ENCODE measurements around the gene RCSD1. TPM values are rescaled to one million over a fixed set of nuclear protein-coding genes. Genes with fewer than 3 reads are reported as not detected.

The RCSD1 gene
- total and polyA plus RNA-seq, 2 of the 4 experiments (the other 2 are of a cell fraction): 0.03 TPM; not detected in 1

- H3K18ac ChIP-seq (ENCODE audit: low read depth, low read length): peak overlapping the region; percentile 20; the same call in 1 of the 2 replicates
- dilution Hi-C loops (cut with HindIII; ENCODE audit: low sequenced_read_pairs, unreplicated experiment): no loop called here
- DNase-seq: peak; percentile 31
- peak overlapping the region; percentile 26; the same call in 1 of the 2 replicates for H3K27ac ChIP-seq (ENCODE audit: insufficient read depth, low read length)
- H3K9me3 ChIP-seq (ENCODE audit: control insufficient read depth, insufficient read depth, low read length): no peaks in the 10 kb centered on the region
- no peak overlapping the region for H4K5ac ChIP-seq (ENCODE audit: low read depth, low read length)
- peak overlapping the region; percentile 86 for H3K4ac ChIP-seq (ENCODE audit: low read depth, low read length)
- peak; percentile 13 for ATAC-seq (ENCODE audit: low read depth)
- intact Hi-C loops (cut with micrococcal nuclease): no loop called here
- in situ Hi-C loops (cut with MboI; ENCODE audit: low sequenced_read_pairs): no loop called here
- BruUV-seq (replicated peaks): no TSS peak
- ChIA-PET POLR2A (ENCODE audit: unreplicated experiment) (no interaction called here), CTCF (no interaction called here)
- peaks cover 15% of the 10 kb centered on the region for H3K9me1 ChIP-seq (ENCODE audit: insufficient read depth, low read length)
- peaks cover 16 to 75% of the 10 kb centered on the region in 2 experiments for H3K79me1 ChIP-seq (ENCODE audit: low read depth in 1 of 2, low read length in 2 of 2)
- H2AFZ ChIP-seq (replicated peaks; ENCODE audit: low read length, poor library complexity): no peak overlapping the region
- no peaks in the 10 kb centered on the region for H3K27me3 ChIP-seq (ENCODE audit: control insufficient read depth, insufficient read depth, low read length)
- H3K14ac ChIP-seq (replicated peaks; ENCODE audit: low read depth, low read length): peak overlapping the region; percentile 61; the same call in 1 of the 2 replicates
- 0 out of 2 replicates have a peak overlapping the region, but pooled peaks have one; percentile 46 for H2BK120ac ChIP-seq (ENCODE audit: low read depth, low read length)
- H2AK5ac ChIP-seq (ENCODE audit: low read depth, low read length): peak overlapping the region; percentile 60
- peaks cover 70% of the 10 kb centered on the region for H4K20me1 ChIP-seq (ENCODE audit: insufficient read depth, low read length)
- H3K4me3 ChIP-seq (ENCODE audit: insufficient read depth, low read depth, low read length): no peak overlapping the region
- peaks cover 13% of the 10 kb centered on the region for H3K4me1 ChIP-seq (ENCODE audit: control insufficient read depth, insufficient read depth, low read length)
- no peak overlapping the region for H3K56ac ChIP-seq (ENCODE audit: extremely low read depth, insufficient read depth, low read length)
- 0 out of 2 replicates have a peak overlapping the region, but pooled peaks have one; percentile 9 for H2BK20ac ChIP-seq (ENCODE audit: low read depth, low read length)
- H4K91ac ChIP-seq (ENCODE audit: insufficient read depth, low read depth, low read length): no peak overlapping the region; the same call in 1 of the 2 replicates
- peak overlapping the region; percentile 81 for H3K23ac ChIP-seq (ENCODE audit: low read depth, low read length)
- H2BK15ac ChIP-seq (ENCODE audit: low read depth, low read length): 0 out of 3 replicates have a peak overlapping the region, but pooled peaks have one; percentile 15
- no peaks in the 10 kb centered on the region for H3K36me3 ChIP-seq (ENCODE audit: control insufficient read depth, insufficient read depth, low read length)
- peak overlapping the region; percentile 23 for H2BK5ac ChIP-seq (ENCODE audit: low read depth, low read length, poor library complexity, severe bottlenecking)
- TF ChIP-seq ELK1 (IDR thresholded peaks at IDR 0.05; ENCODE audit: borderline replicate concordance, low read depth, low read length) (no peak), CHD1 (IDR thresholded peaks at IDR 0.05; ENCODE audit: low read depth, low read length) (no peak), RAD21 (IDR thresholded peaks at IDR 0.05; ENCODE audit: low read length) (no peak), MXI1 (IDR thresholded peaks at IDR 0.05; ENCODE audit: borderline replicate concordance, low read depth, low read length) (no peak), USF2 (IDR thresholded peaks at IDR 0.05; ENCODE audit: low read depth, low read length) (no peak), RFX5 (IDR thresholded peaks at IDR 0.05; ENCODE audit: low read depth, low read length) (no peak), POLR2A (IDR thresholded peaks at IDR 0.05; ENCODE audit: low read depth, low read length) (no peak), BHLHE40 (IDR thresholded peaks at IDR 0.05; ENCODE audit: low read depth, low read length) (no peak), RCOR1 (IDR thresholded peaks at IDR 0.05; ENCODE audit: insufficient replicate concordance, low read length) (no peak), NFE2L2 (IDR thresholded peaks at IDR 0.05; ENCODE audit: low read depth, low read length) (no peak), CEBPB (IDR thresholded peaks at IDR 0.05; ENCODE audit: low read depth, low read length) (no peak), MAFK (IDR thresholded peaks at IDR 0.05; ENCODE audit: low read depth, low read length) (no peak), SMC3 (IDR thresholded peaks at IDR 0.05; ENCODE audit: low read depth, low read length) (no peak), CTCF (conservative IDR thresholded peaks at IDR 0.05; ENCODE audit: low read depth, low read length) (no peak)
- H4K8ac ChIP-seq (ENCODE audit: low read depth in 2 of 2, low read length in 2 of 2): peak overlapping the region in 1 of 2 experiments; percentile 59; a peak in 2 of 4 replicates
- H3K4me2 ChIP-seq (ENCODE audit: low read depth, low read length): peak overlapping the region; percentile 54; the same call in 1 of the 2 replicates
- H3K9ac ChIP-seq (ENCODE audit: low read depth, low read length): no peak overlapping the region
- H2AK9ac ChIP-seq (replicated peaks; ENCODE audit: low read depth, low read length, poor library complexity): peak overlapping the region; percentile 52
These were observed 122.4 kb downstream of the RCSD1 start for GRCh38 chr1:167752219-167752985.

Data from IMR-90 (cell line).